ENCODE results near the gene AIFM3.

Gene AIFM3

GRCh38 chr22:20990184-20991180 is 23.4 kb downstream of the AIFM3 start:
- Histone ChIP-seq H3K27ac (ENCODE audit: low read depth, low read length) (no peak overlapping the region), H3K9ac (ENCODE audit: low read length) (no peak overlapping the region), H3K9me3 (ENCODE audit: low read length) (no peaks in the 10 kb centered on the region), H3K36me3 (ENCODE audit: insufficient read depth, low read length) (peaks cover 61% of the 10 kb centered on the region), H3K4me3 (ENCODE audit: low read depth in 1 of 2, low read length in 2 of 2) (no peak overlapping the region), H3K4me1 (ENCODE audit: insufficient read depth, low read length) (no peaks in the 10 kb centered on the region), H3K27me3 (ENCODE audit: control insufficient read depth in 1 of 2, insufficient read depth in 2 of 2, low read length in 2 of 2) (no peaks in the 10 kb centered on the region)

GRCh38 chr22:20991252-20992055 is 24.4 kb downstream of the AIFM3 start:
- H3K27me3 ChIP-seq (ENCODE audit: control insufficient read depth in 1 of 2, insufficient read depth in 2 of 2, low read length in 2 of 2): no peaks in the 10 kb centered on the region
- H3K9me3 ChIP-seq (ENCODE audit: low read length): no peaks in the 10 kb centered on the region
- H3K4me1 ChIP-seq (ENCODE audit: insufficient read depth, low read length): no peaks in the 10 kb centered on the region
- H3K36me3 ChIP-seq (ENCODE audit: insufficient read depth, low read length): peaks cover 60% of the 10 kb centered on the region
- H3K4me3 ChIP-seq (ENCODE audit: low read depth in 1 of 2, low read length in 2 of 2): no peak overlapping the region
- no peak overlapping the region for H3K9ac ChIP-seq (ENCODE audit: low read length)
- H3K27ac ChIP-seq (ENCODE audit: low read depth, low read length): no peak overlapping the region

- Histone ChIP-seq H3K36me3 (ENCODE audit: insufficient read depth, low read length) (peaks cover 60% of the 10 kb centered on the region), H3K4me1 (ENCODE audit: insufficient read depth, low read length) (no peaks in the 10 kb centered on the region), H3K27me3 (ENCODE audit: control insufficient read depth in 1 of 2, insufficient read depth in 2 of 2, low read length in 2 of 2) (no peaks in the 10 kb centered on the region), H3K27ac (ENCODE audit: low read depth, low read length) (no peak overlapping the region), H3K9ac (ENCODE audit: low read length) (no peak overlapping the region), H3K4me3 (ENCODE audit: low read depth in 1 of 2, low read length in 2 of 2) (no peak overlapping the region), H3K9me3 (ENCODE audit: low read length) (no peaks in the 10 kb centered on the region)
Measured at GRCh38 chr22:20992056-20992442, 25.0 kb downstream of the AIFM3 start.

- H3K4me1 ChIP-seq (ENCODE audit: insufficient read depth, low read length): no peaks in the 10 kb centered on the region
- H3K27ac ChIP-seq (ENCODE audit: low read depth, low read length): no peak overlapping the region
- H3K9me3 ChIP-seq (ENCODE audit: low read length): no peaks in the 10 kb centered on the region
- no peak overlapping the region for H3K4me3 ChIP-seq (ENCODE audit: low read depth in 1 of 2, low read length in 2 of 2)
- no peaks in the 10 kb centered on the region for H3K27me3 ChIP-seq (ENCODE audit: control insufficient read depth in 1 of 2, insufficient read depth in 2 of 2, low read length in 2 of 2)
- H3K9ac ChIP-seq (ENCODE audit: low read length): no peak overlapping the region
- peaks cover 59% of the 10 kb centered on the region for H3K36me3 ChIP-seq (ENCODE audit: insufficient read depth, low read length)
Measured at GRCh38 chr22:20992456-20993303, 25.6 kb downstream of the AIFM3 start.

- Histone ChIP-seq H3K4me1 (ENCODE audit: insufficient read depth, low read length) (no peaks in the 10 kb centered on the region), H3K4me3 (ENCODE audit: low read depth in 1 of 2, low read length in 2 of 2) (no peak overlapping the region), H3K27me3 (ENCODE audit: control insufficient read depth in 1 of 2, insufficient read depth in 2 of 2, low read length in 2 of 2) (no peaks in the 10 kb centered on the region), H3K9me3 (ENCODE audit: low read length) (no peaks in the 10 kb centered on the region), H3K9ac (ENCODE audit: low read length) (no peak overlapping the region), H3K36me3 (ENCODE audit: insufficient read depth, low read length) (peaks cover 51% of the 10 kb centered on the region), H3K27ac (ENCODE audit: low read depth, low read length) (no peak overlapping the region)
Measured at GRCh38 chr22:20993304-20994127, 26.5 kb downstream of the AIFM3 start.

GRCh38 chr22:20994128-20994901 is 27.3 kb downstream of the AIFM3 start:
- no peaks in the 10 kb centered on the region for H3K4me1 ChIP-seq (ENCODE audit: insufficient read depth, low read length)
- H3K9me3 ChIP-seq (ENCODE audit: low read length): no peaks in the 10 kb centered on the region
- H3K27me3 ChIP-seq (ENCODE audit: control insufficient read depth in 1 of 2, insufficient read depth in 2 of 2, low read length in 2 of 2): no peaks in the 10 kb centered on the region
- peaks cover 59% of the 10 kb centered on the region for H3K36me3 ChIP-seq (ENCODE audit: insufficient read depth, low read length)
- no peak overlapping the region for H3K27ac ChIP-seq (ENCODE audit: low read depth, low read length)
- H3K4me3 ChIP-seq (ENCODE audit: low read depth in 1 of 2, low read length in 2 of 2): no peak overlapping the region
- H3K9ac ChIP-seq (ENCODE audit: low read length): no peak overlapping the region

GRCh38 chr22:20994902-20995241 is 27.8 kb downstream of the AIFM3 start:
- H3K4me1 ChIP-seq (ENCODE audit: insufficient read depth, low read length): peaks cover 4% of the 10 kb centered on the region
- no peak overlapping the region for H3K9ac ChIP-seq (ENCODE audit: low read length)
- H3K36me3 ChIP-seq (ENCODE audit: insufficient read depth, low read length): peaks cover 64% of the 10 kb centered on the region
- H3K4me3 ChIP-seq (ENCODE audit: low read depth in 1 of 2, low read length in 2 of 2): no peak overlapping the region
- no peaks in the 10 kb centered on the region for H3K9me3 ChIP-seq (ENCODE audit: low read length)
- no peak overlapping the region for H3K27ac ChIP-seq (ENCODE audit: low read depth, low read length)
- H3K27me3 ChIP-seq (ENCODE audit: control insufficient read depth in 1 of 2, insufficient read depth in 2 of 2, low read length in 2 of 2): no peaks in the 10 kb centered on the region

GRCh38 chr22:20995329-20996030 is 28.4 kb downstream of the AIFM3 start:
- no peaks in the 10 kb centered on the region for H3K9me3 ChIP-seq (ENCODE audit: low read length)
- H3K4me1 ChIP-seq (ENCODE audit: insufficient read depth, low read length): peaks cover 10% of the 10 kb centered on the region
- no peaks in the 10 kb centered on the region for H3K27me3 ChIP-seq (ENCODE audit: control insufficient read depth in 1 of 2, insufficient read depth in 2 of 2, low read length in 2 of 2)
- no peak overlapping the region for H3K27ac ChIP-seq (ENCODE audit: low read depth, low read length)
- H3K9ac ChIP-seq (ENCODE audit: low read length): no peak overlapping the region
- H3K4me3 ChIP-seq (ENCODE audit: low read depth in 1 of 2, low read length in 2 of 2): no peak overlapping the region
- peaks cover 67% of the 10 kb centered on the region for H3K36me3 ChIP-seq (ENCODE audit: insufficient read depth, low read length)

- H3K36me3 ChIP-seq (ENCODE audit: insufficient read depth, low read length): peaks cover 62% of the 10 kb centered on the region
- H3K27me3 ChIP-seq (ENCODE audit: control insufficient read depth in 1 of 2, insufficient read depth in 2 of 2, low read length in 2 of 2): no peaks in the 10 kb centered on the region
- no peak overlapping the region for H3K27ac ChIP-seq (ENCODE audit: low read depth, low read length)
- no peak overlapping the region for H3K4me3 ChIP-seq (ENCODE audit: low read depth in 1 of 2, low read length in 2 of 2)
- H3K4me1 ChIP-seq (ENCODE audit: insufficient read depth, low read length): peaks cover 16% of the 10 kb centered on the region
- H3K9me3 ChIP-seq (ENCODE audit: low read length): no peaks in the 10 kb centered on the region
- H3K9ac ChIP-seq (ENCODE audit: low read length): no peak overlapping the region
Measured at GRCh38 chr22:20996031-20996410, 29.0 kb downstream of the AIFM3 start.
